HepG2 (cell line): ENCODE measurements around the gene C2orf49. TPM values are rescaled to one million over a fixed set of nuclear protein-coding genes. Genes with fewer than 3 reads are reported as not detected.

Experiments used
- ATAC-seq: fragments of 200-7000 bp; cut with Tn5 transposase; 3 replicates; pipeline ENCODE4 v1.9.1; 2020; ENCODE audit warnings: mild to moderate bottlenecking, moderate library complexity
- BruUV-seq: library from RNA; stranded (reverse); fragments of 400-500 nt; replicated peaks from 2 replicates; lab custom pipeline; 2021; lab: Mats Ljungman, UMichigan
- CTCF ChIA-PET: fragments of 300-600 bp; formaldehyde crosslinking; extraction: SDS; loops from one replicate; lab custom pipeline; 2021; ENCODE audit warnings: low total read pairs, inconsistent platforms, low intra/inter-chr PET ratio; lab: Yijun Ruan, JAX
- POLR2A ChIA-PET: fragments of 350-600 bp; sonication (Branson Sonifier 250); formaldehyde crosslinking; loops from one replicate; lab custom pipeline; 2020; ENCODE audit warnings: antibody characterized with exemption, inconsistent platforms; lab: Yijun Ruan, JAX
- DNase-seq: peaks from one replicate; pipeline ENCODE4 v3.0.0-alpha.2; 2015; ENCODE audit warnings: low spot score
- FAIRE-seq: peaks from 3 replicates; lab custom pipeline; 2011; peaks lifted over from hg19 to GRCh38; lab: Jason Lieb, UNC
- H2AFZ ChIP-seq: one replicate; pipeline ENCODE4 v1.6.1; 2011; ENCODE audit warnings: low read length, inconsistent platforms
- H3K27ac ChIP-seq: fragments of 300-600 bp; 3 replicates; pipeline ENCODE4 v1.8.0; 2011; ENCODE audit warnings: mixed run types, mild to moderate bottlenecking, mixed read lengths, low read length, inconsistent platforms; ENCODE audit not compliant: insufficient read depth; ENCODE audit errors: extremely low read length
- H3K27me3 ChIP-seq, 2 experiments: fragments of 200-600 bp in 1 of 2; 2 replicates in 1 of 2; 3 replicates in 1 of 2; pipeline versions ENCODE4 v1.6.0 to v1.8.0; 2011; ENCODE audit warnings: low read length in 2 of 2, mild to moderate bottlenecking in 2 of 2, moderate library complexity in 2 of 2, inconsistent platforms in 1 of 2; ENCODE audit not compliant: insufficient read depth in 2 of 2, control insufficient read depth in 1 of 2
- H3K36me3 ChIP-seq, 2 experiments: fragments of 200-600 bp in 1 of 2; replicated peaks in 1 of 2; 2 replicates in 1 of 2; 3 replicates in 1 of 2; pipeline versions ENCODE4 v1.5.1 to v1.8.0; 2011; ENCODE audit warnings: low read length in 2 of 2, inconsistent platforms in 1 of 2; ENCODE audit not compliant: insufficient read depth in 2 of 2, control insufficient read depth in 1 of 2
- H3K4me1 ChIP-seq: 2 replicates; pipeline ENCODE4 v1.5.1; 2012; ENCODE audit warnings: low read length, inconsistent platforms; ENCODE audit not compliant: insufficient read depth
- H3K4me2 ChIP-seq: 2 replicates; pipeline ENCODE4 v1.6.0; 2011; ENCODE audit warnings: low read depth, low read length, inconsistent platforms
- H3K4me3 ChIP-seq, 3 experiments: fragments of 200-600 bp in 1 of 3; sonication (generic), shearing (Covaris generic) in 1 of 3; replicated peaks in 1 of 3; 2 replicates each; pipeline ENCODE4 v1.5.1; 2011 to 2016; ENCODE audit warnings: low read length in 3 of 3, inconsistent platforms in 2 of 3, low read depth in 2 of 3, mild to moderate bottlenecking in 2 of 3, control low read depth in 1 of 3, mixed read lengths in 1 of 3; ENCODE audit not compliant: insufficient read depth in 1 of 3
- H3K79me2 ChIP-seq: one replicate; pipeline ENCODE4 v1.6.1; 2011; ENCODE audit warnings: low read length, inconsistent platforms; ENCODE audit not compliant: insufficient read depth
- H3K9ac ChIP-seq: 2 replicates; pipeline ENCODE4 v1.6.0; 2011; ENCODE audit warnings: mild to moderate bottlenecking, low read depth, low read length, inconsistent platforms; ENCODE audit not compliant: insufficient read depth
- H3K9me3 ChIP-seq: 2 replicates; pipeline ENCODE4 v1.5.1; 2012; ENCODE audit warnings: mild to moderate bottlenecking, low read length
- H4K20me1 ChIP-seq: 2 replicates; pipeline ENCODE4 v1.6.0; 2011; ENCODE audit warnings: inconsistent platforms, mild to moderate bottlenecking, low read length, moderate library complexity; ENCODE audit not compliant: insufficient read depth
- ATF7 ChIP-seq, 2 experiments: fragments of 450-650 bp in 1 of 2; sonication (generic) in 1 of 2; formaldehyde crosslinking in 1 of 2; IDR thresholded peaks; 2 replicates each; pipeline versions ENCODE4 v1.4.0 to v1.6.1; 2016 to 2020; ENCODE audit warnings: antibody characterized with exemption in 1 of 2, mild to moderate bottlenecking in 1 of 2, missing genetic modification reagents in 1 of 2
- ATF7-NPFF ChIP-seq: sonication (generic); formaldehyde crosslinking; IDR thresholded peaks from 2 replicates; pipeline ENCODE4 v1.8.1; 2023; ENCODE audit warnings: mild to moderate bottlenecking, low read depth, missing genetic modification reagents, moderate library complexity
- GTF2F1 ChIP-seq: fragments of 150-350 bp; IDR thresholded peaks from 2 replicates; pipeline ENCODE4 v1.6.1; 2014; ENCODE audit warnings: low read length
- NCOA1 ChIP-seq: sonication (generic); formaldehyde crosslinking; IDR thresholded peaks from 2 replicates; pipeline ENCODE4 v1.9.0; 2021; ENCODE audit warnings: missing genetic modification reagents
- SNRNP70 ChIP-seq: fragments of 200-400 bp; formaldehyde crosslinking; IDR thresholded peaks from 2 replicates; pipeline ENCODE4 v1.6.1; 2017; ENCODE audit warnings: mild to moderate bottlenecking, low read depth, low read length, moderate library complexity
- ZNF207 ChIP-seq: fragments of 450-650 bp; IDR thresholded peaks from 2 replicates; pipeline ENCODE4 v1.6.1; 2016; ENCODE audit warnings: antibody characterized with exemption, borderline replicate concordance
- ZNF460 ChIP-seq: sonication (generic); formaldehyde crosslinking; IDR thresholded peaks from 2 replicates; pipeline ENCODE4 v1.5.1; 2020; ENCODE audit warnings: missing genetic modification reagents, mild to moderate bottlenecking, borderline replicate concordance
- ZNF562 ChIP-seq: sonication (generic); formaldehyde crosslinking; IDR thresholded peaks from 2 replicates; pipeline ENCODE4 v1.8.0; 2022; ENCODE audit warnings: missing genetic modification reagents, borderline replicate concordance
- ZNF790 ChIP-seq: sonication (generic); formaldehyde crosslinking; IDR thresholded peaks from 2 replicates; pipeline ENCODE4 v1.8.0; 2022; ENCODE audit warnings: missing genetic modification reagents, mild to moderate bottlenecking, borderline replicate concordance
- ZNF83 ChIP-seq: sonication (generic); formaldehyde crosslinking; IDR thresholded peaks from 2 replicates; pipeline ENCODE4 v1.4.0; 2020; ENCODE audit warnings: missing genetic modification reagents, mild to moderate bottlenecking, borderline replicate concordance
- WGBS: methylation state at CpG from one replicate; pipeline ENCODE4 v1.1.6; 2017; ENCODE audit warnings: low lambda C conversion rate; 5-methylcytosine and 5-hydroxymethylcytosine counted together
- in situ Hi-C: cut with HindIII; loops from 2 replicates; pipeline ENCODE4 v1.10.0; 2017; ENCODE audit warnings: low pct_unique_long_range_greater_than_20kb; ENCODE audit not compliant: extremely low pct_ligation_motif_present
- intact Hi-C: fragments of 100-400 bp; cut with micrococcal nuclease; formaldehyde crosslinking; loops from one replicate; pipeline ENCODE4 v1.10.0; 2022; ENCODE audit not compliant: unreplicated experiment
- polyA plus RNA-seq, 8 experiments: library from polyadenylated mRNA; depleted of rRNA in 3 of 8; stranded (reverse) in 7 of 8; unstranded in 1 of 8; fragments of >200 nt; fragmentation: Illumina TruSeq in 4 of 8; extraction: Trizol in 4 of 8; gene quantifications; 2 replicates each; pipeline versions ENCODE4 v1.2.1 to v1.2.3, GENCODE V29; 2011 to 2016; ENCODE audit warnings: low read depth in 4 of 8, missing spikeins in 1 of 8, mixed read lengths in 1 of 8; ENCODE audit not compliant: insufficient read depth in 1 of 8
- total RNA-seq, 5 experiments: library from RNA; depleted of rRNA; stranded (reverse); fragments of >200 nt; fragmentation: Illumina TruSeq; extraction: Trizol; gene quantifications; 2 replicates each; pipeline ENCODE4 v1.2.3, GENCODE V29; 2016; ENCODE audit warnings: low read depth in 1 of 5
- TF ChIP-seq, protein P1 (sequence below): sonication (generic); formaldehyde crosslinking; IDR thresholded peaks from 2 replicates; pipeline ENCODE4 v1.8.0; 2022; ENCODE audit warnings: missing genetic modification reagents, mild to moderate bottlenecking, borderline replicate concordance
- TF ChIP-seq, protein P2 (sequence below): sonication (generic); formaldehyde crosslinking; IDR thresholded peaks from 2 replicates; pipeline ENCODE4 v1.4.0; 2020; ENCODE audit warnings: missing genetic modification reagents, borderline replicate concordance

Gene C2orf49
- total and polyA plus RNA-seq, 2 of the 13 experiments (the other 11 are each of a cell fraction or from before 2014, with no cell fraction given) = 24.7 to 28.8 TPM

DNA sequence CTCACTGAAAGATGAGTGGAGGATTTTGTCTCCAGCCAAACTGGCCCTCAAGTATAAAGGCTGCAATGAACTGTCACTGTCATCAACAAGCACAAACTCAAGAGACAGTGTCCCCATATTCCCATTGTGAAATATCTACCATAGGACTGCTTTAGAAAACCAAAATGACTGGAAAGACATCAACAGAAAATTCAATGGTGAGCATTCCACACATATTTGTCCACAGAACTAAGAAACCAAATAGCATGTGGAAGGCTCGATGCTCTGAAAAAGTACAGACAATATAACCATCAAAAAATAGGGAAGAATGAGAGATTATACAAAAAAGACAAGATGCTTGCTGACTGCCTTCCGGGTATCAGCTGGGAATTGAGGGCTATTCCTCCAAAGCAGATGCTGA is 45.4 kb upstream of the C2orf49 start:
- Histone ChIP-seq H3K4me2 (no peak overlapping the region), H3K9ac (no peak overlapping the region), H3K4me1 (no peaks in the 10 kb centered on the region), H3K4me3 (no peak overlapping the region), H3K9me3 (no peaks in the 10 kb centered on the region), H3K36me3 (peaks cover 20 to 84% of the 10 kb centered on the region in 2 experiments), H3K27me3 (no peaks in the 10 kb centered on the region), H3K79me2 (no peaks in the 10 kb centered on the region), H3K27ac (no peak overlapping the region), H2AFZ (no peak overlapping the region), H4K20me1 (no peaks in the 10 kb centered on the region)
- 95% methylated on average over 2 of the region's 2 CpGs for WGBS
- in situ Hi-C loops = no loop called here
- intact Hi-C loops = no loop called here
- FAIRE-seq (no peak), DNase-seq (no peak), ATAC-seq (no peak)
- CTCF ChIA-PET = no interaction called here
- TSS peak; percentile 29 for BruUV-seq
- POLR2A ChIA-PET = no interaction called here
- TF ChIP-seq SNRNP70 = no peak
- TF ChIP-seq NCOA1 (CRISPR knock-in tag) = no peak
- TF ChIP-seq, protein P1, sequence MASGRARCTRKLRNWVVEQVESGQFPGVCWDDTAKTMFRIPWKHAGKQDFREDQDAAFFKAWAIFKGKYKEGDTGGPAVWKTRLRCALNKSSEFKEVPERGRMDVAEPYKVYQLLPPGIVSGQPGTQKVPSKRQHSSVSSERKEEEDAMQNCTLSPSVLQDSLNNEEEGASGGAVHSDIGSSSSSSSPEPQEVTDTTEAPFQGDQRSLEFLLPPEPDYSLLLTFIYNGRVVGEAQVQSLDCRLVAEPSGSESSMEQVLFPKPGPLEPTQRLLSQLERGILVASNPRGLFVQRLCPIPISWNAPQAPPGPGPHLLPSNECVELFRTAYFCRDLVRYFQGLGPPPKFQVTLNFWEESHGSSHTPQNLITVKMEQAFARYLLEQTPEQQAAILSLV = no peak
- TF ChIP-seq GTF2F1 = no peak
- TF ChIP-seq ZNF460 (CRISPR knock-in tag) = no peak
- TF ChIP-seq ZNF790 = no peak
- TF ChIP-seq ZNF562 (CRISPR knock-in tag) = no peak
- TF ChIP-seq ZNF207 = no peak
- no peak for TF ChIP-seq ATF7 (IDR thresholded peaks at IDR 0.05)
- no peak for TF ChIP-seq ATF7 (CRISPR knock-in tag; IDR thresholded peaks at IDR 0.05)
- no peak for TF ChIP-seq ATF7-NPFF
- TF ChIP-seq, protein P2, sequence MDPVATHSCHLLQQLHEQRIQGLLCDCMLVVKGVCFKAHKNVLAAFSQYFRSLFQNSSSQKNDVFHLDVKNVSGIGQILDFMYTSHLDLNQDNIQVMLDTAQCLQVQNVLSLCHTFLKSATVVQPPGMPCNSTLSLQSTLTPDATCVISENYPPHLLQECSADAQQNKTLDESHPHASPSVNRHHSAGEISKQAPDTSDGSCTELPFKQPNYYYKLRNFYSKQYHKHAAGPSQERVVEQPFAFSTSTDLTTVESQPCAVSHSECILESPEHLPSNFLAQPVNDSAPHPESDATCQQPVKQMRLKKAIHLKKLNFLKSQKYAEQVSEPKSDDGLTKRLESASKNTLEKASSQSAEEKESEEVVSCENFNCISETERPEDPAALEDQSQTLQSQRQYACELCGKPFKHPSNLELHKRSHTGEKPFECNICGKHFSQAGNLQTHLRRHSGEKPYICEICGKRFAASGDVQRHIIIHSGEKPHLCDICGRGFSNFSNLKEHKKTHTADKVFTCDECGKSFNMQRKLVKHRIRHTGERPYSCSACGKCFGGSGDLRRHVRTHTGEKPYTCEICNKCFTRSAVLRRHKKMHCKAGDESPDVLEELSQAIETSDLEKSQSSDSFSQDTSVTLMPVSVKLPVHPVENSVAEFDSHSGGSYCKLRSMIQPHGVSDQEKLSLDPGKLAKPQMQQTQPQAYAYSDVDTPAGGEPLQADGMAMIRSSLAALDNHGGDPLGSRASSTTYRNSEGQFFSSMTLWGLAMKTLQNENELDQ (CRISPR knock-in tag) = no peak
- TF ChIP-seq ZNF83 = no peak
